ENCODE results near the gene LEPROT.

Gene LEPROT

GRCh38 chr1:65477414-65478378 lies 57.2 kb downstream of the LEPROT start:
- no peak overlapping the region for H3K27ac ChIP-seq
- TF ChIP-seq, protein P1, sequence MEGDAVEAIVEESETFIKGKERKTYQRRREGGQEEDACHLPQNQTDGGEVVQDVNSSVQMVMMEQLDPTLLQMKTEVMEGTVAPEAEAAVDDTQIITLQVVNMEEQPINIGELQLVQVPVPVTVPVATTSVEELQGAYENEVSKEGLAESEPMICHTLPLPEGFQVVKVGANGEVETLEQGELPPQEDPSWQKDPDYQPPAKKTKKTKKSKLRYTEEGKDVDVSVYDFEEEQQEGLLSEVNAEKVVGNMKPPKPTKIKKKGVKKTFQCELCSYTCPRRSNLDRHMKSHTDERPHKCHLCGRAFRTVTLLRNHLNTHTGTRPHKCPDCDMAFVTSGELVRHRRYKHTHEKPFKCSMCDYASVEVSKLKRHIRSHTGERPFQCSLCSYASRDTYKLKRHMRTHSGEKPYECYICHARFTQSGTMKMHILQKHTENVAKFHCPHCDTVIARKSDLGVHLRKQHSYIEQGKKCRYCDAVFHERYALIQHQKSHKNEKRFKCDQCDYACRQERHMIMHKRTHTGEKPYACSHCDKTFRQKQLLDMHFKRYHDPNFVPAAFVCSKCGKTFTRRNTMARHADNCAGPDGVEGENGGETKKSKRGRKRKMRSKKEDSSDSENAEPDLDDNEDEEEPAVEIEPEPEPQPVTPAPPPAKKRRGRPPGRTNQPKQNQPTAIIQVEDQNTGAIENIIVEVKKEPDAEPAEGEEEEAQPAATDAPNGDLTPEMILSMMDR (conservative IDR thresholded peaks at IDR 0.05), result no peak

DNA sequence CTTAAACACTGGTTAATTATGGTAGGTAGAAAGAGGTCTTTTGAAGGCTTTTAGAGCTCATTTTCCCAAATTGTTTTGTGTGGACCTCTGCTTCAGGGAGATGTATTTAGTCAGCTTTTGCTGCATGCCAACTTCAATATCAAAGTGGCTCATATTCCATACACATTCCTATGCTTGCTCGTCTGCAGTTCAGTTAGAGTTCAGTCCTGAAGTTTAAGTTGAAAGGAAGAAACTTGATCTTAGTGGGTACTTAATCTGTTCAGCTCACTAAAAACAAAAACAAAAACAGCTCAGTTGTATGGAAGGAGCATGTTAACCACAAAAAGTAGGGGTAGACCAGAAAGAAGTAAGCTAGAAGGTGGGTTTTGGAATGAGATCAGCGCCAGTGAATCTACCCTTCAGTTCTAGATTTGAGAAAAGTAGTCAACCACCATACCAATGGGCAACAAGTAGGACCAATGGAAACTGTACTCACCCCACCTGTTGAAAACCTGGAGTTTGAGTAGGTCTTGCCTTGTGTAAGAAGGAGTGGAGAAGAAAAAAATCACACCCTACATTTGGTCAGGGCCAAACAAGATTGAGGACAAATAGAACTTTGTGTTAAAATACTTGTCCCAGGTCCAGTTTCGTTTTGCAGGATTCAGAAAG lies 58.0 kb downstream of the LEPROT start:
- H3K27ac ChIP-seq, result no peak overlapping the region
- TF ChIP-seq, protein P1 (conservative IDR thresholded peaks at IDR 0.05), result no peak

GRCh38 chr1:65479554-65480204 lies 59.2 kb downstream of the LEPROT start:
- TF ChIP-seq, protein P1 (conservative IDR thresholded peaks at IDR 0.05), result no peak
- H3K27ac ChIP-seq, result no peak overlapping the region

DNA sequence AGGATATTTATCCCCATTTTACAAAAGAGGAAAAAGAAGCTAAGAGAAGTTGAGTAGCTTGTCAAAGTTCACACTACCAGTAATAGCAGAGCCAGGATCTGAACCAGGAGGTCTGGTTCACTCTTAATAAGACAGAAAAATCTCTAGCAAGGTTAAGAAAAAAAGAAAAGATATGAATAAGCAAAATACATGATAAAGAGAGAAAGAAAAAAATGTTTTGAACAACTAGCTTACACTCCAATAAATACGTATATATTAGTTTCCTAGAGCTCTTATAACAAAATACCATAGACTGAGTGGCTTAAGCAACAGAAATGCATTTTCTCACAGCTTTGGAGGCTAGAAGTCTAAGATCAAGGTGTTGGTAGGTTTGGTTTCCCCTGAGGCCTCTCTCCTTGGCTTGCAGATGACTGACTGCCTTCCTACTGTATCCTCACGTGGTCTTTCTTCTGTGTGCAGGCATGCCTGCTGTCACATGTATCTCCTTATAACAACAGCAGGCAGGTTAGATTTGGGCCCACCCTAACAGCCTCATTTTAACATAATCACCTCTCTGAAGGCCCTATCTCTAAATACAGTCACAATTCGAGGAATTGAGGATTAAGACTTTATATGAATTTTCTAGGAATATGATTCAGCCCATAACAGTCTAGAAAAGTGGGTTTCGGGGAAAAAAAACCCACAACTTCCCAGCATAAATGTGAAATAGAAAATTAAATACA lies 60.4 kb downstream of the LEPROT start:
- TF ChIP-seq, protein P1 (conservative IDR thresholded peaks at IDR 0.05), result no peak
- H3K27ac ChIP-seq, result no peak overlapping the region

- peak overlapping the region; percentile 41 for H3K27ac ChIP-seq
- TF ChIP-seq, protein P1 (conservative IDR thresholded peaks at IDR 0.05), result no peak
Observed at GRCh38 chr1:65483993-65484754, 63.7 kb downstream of the LEPROT start.

Data from VCaP (cell line).